Thoracic aorta (tissue), 2 donors: ENCODE measurements around the gene MMP28. TPM values are rescaled to one million over a fixed set of nuclear protein-coding genes. Genes with fewer than 3 reads are reported as not detected.
"Not testable (repeated sequence)": the region's sequence is repeated elsewhere in the genome, so short reads cannot be mapped to it uniquely, and the experiment has no call there.

ENCODE experiments used
- ATAC-seq: fragments of 150-250 bp; one replicate; pipeline ENCODE4 v1.8.0; 2017; ENCODE audit warnings: low read depth; ENCODE audit not compliant: insufficient number of reproducible peaks, low FRiP score
- DNase-seq: peaks from one replicate; pipeline ENCODE4 v3.0.0-alpha.2; 2020; ENCODE audit warnings: low spot score
- H3K27ac ChIP-seq, 2 donors: fragments of 200-600 bp; sonication (generic); 1 replicate in 1 of 2; 2 replicates in 1 of 2; pipeline ENCODE4 v1.5.1; 2016; ENCODE audit warnings: mild to moderate bottlenecking in 2 of 2, moderate library complexity in 2 of 2
- H3K27me3 ChIP-seq: fragments of 200-600 bp; sonication (generic); replicated peaks from 2 replicates; pipeline ENCODE4 v1.6.0; 2016; ENCODE audit warnings: mild to moderate bottlenecking; ENCODE audit not compliant: insufficient read depth
- H3K36me3 ChIP-seq: fragments of 200-600 bp; sonication (generic); one replicate; pipeline ENCODE4 v1.5.1; 2016
- H3K4me1 ChIP-seq, 2 donors: fragments of 200-600 bp; sonication (generic); 1 replicate in 1 of 2; 2 replicates in 1 of 2; pipeline versions ENCODE4 v1.5.1 to v1.6.0; 2016; ENCODE audit warnings: low read depth in 2 of 2, mild to moderate bottlenecking in 1 of 2; ENCODE audit not compliant: control insufficient read depth in 1 of 2
- H3K4me3 ChIP-seq: fragments of 200-600 bp; sonication (generic); 2 replicates; pipeline ENCODE4 v1.5.1; 2016; ENCODE audit warnings: mild to moderate bottlenecking
- H3K9me3 ChIP-seq: fragments of 200-600 bp; sonication (generic); 2 replicates; pipeline ENCODE4 v1.5.1; 2016
- total RNA-seq, 2 donors: library from RNA; depleted of rRNA; stranded (reverse); fragments of >200 nt; gene quantifications; one replicate each; pipeline versions ENCODE4 v1.1.0 to v1.2.3, GENCODE V29; 2016
- TF ChIP-seq, protein P1 (sequence below): fragments of 200-600 bp; sonication (generic); IDR thresholded peaks from one replicate; pipeline ENCODE4 v1.5.1; 2019; ENCODE audit warnings: antibody characterized with exemption

The MMP28 gene
- total RNA-seq, 2 donors from 2014 or later, result 4.8 to 18.5 TPM

DNA sequence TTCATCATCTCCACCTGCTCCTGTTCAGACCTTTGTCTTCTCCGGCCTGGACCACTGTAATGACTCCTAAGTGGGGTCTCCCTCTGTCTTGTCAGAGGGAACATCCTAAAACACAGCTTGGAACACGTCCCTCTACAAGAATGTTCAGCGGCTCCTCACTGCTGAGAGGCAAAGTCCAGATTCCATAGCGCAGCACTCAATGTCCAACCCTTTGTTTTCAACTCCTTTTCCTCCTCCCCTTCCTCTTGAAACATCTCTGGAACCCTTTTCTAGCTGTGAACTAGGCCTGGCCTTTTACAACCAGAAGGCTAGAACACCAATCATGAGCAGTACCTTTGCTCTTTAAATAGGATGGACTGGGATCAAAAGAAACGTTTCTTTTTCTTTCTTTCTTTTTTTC is 33.8 kb downstream of the MMP28 start:
- TF ChIP-seq, protein P1, sequence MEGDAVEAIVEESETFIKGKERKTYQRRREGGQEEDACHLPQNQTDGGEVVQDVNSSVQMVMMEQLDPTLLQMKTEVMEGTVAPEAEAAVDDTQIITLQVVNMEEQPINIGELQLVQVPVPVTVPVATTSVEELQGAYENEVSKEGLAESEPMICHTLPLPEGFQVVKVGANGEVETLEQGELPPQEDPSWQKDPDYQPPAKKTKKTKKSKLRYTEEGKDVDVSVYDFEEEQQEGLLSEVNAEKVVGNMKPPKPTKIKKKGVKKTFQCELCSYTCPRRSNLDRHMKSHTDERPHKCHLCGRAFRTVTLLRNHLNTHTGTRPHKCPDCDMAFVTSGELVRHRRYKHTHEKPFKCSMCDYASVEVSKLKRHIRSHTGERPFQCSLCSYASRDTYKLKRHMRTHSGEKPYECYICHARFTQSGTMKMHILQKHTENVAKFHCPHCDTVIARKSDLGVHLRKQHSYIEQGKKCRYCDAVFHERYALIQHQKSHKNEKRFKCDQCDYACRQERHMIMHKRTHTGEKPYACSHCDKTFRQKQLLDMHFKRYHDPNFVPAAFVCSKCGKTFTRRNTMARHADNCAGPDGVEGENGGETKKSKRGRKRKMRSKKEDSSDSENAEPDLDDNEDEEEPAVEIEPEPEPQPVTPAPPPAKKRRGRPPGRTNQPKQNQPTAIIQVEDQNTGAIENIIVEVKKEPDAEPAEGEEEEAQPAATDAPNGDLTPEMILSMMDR, result no peak
- Histone ChIP-seq H3K4me1 (peaks cover 6 to 7% of the 10 kb centered on the region in 2 donors), H3K4me3 (no peak overlapping the region), H3K36me3 (no peaks in the 10 kb centered on the region), H3K27me3 (no peaks in the 10 kb centered on the region), H3K9me3 (no peaks in the 10 kb centered on the region), H3K27ac (no peak overlapping the region)
- DNase-seq (no peak), ATAC-seq (no peak)

DNA sequence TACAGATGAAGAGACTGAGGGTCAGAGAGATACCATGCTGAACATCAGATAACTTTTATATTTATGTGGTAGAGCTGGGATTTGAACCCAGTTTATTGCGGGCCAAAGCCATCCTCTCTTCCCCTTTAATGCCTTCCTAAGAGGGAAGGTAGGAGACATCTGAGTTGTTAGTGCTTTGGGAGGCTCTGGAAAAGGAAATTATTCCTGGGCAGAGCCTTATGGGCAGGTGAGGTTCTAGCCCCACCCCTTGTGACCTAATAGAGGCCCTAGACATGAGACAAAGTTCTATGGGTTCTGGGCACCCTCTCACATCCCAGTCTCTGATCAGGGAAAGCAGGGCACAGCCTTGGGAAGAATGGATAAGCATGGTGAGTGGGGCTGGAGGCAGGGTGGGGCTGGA is 34.9 kb downstream of the MMP28 start, which contains the start of gene C17orf50:
C17orf50 (plus strand) TSS at position 301 of the 400 bp plus-strand sequence; CDS start at position 356, 55 bp downstream.
- ATAC-seq (no peak), DNase-seq (no peak)
- Histone ChIP-seq H3K9me3 (no peaks in the 10 kb centered on the region), H3K36me3 (no peaks in the 10 kb centered on the region), H3K4me1 (peaks cover 6 to 7% of the 10 kb centered on the region in 2 donors), H3K27me3 (no peaks in the 10 kb centered on the region), H3K4me3 (no peak within 1 kb of the TSS), H3K27ac (no peak within 1 kb of the TSS)
- TF ChIP-seq, protein P1, result no peak

GRCh38 chr17:35757243-35757642 is 38.2 kb downstream of the MMP28 start:
- Histone ChIP-seq H3K27me3 (no peaks in the 10 kb centered on the region), H3K4me1 (no peaks in the 10 kb centered on the region), H3K36me3 (no peaks in the 10 kb centered on the region), H3K9me3 (no peaks in the 10 kb centered on the region), H3K4me3 (no peak overlapping the region), H3K27ac (no peak overlapping the region)
- no peak for DNase-seq
- no peak for ATAC-seq
- TF ChIP-seq, protein P1, result no peak

- Histone ChIP-seq H3K4me1 (peaks cover 0 to 9% of the 10 kb centered on the region in 2 donors), H3K4me3 (no peak within 1 kb of the TSS), H3K9me3 (no peaks in the 10 kb centered on the region), H3K27ac (no peak within 1 kb of the TSS), H3K27me3 (peaks cover 6% of the 10 kb centered on the region), H3K36me3 (no peaks in the 10 kb centered on the region)
- no peak for ATAC-seq
- TF ChIP-seq, protein P1, result no peak
- no peak for DNase-seq
These were observed 42.3 kb downstream of the MMP28 start, which contains the start of gene GAS2L2 for GRCh38 chr17:35752945-35753764. TSS of gene GAS2L2 (minus strand) at chr17:35753239. CDS start at chr17:35752850, 389 bp downstream.

- Histone ChIP-seq H3K4me3 (no peak overlapping the region), H3K27me3 (peaks cover 6% of the 10 kb centered on the region)
These were observed 43.0 kb downstream of the MMP28 start for GRCh38 chr17:35752471-35752870.

DNA sequence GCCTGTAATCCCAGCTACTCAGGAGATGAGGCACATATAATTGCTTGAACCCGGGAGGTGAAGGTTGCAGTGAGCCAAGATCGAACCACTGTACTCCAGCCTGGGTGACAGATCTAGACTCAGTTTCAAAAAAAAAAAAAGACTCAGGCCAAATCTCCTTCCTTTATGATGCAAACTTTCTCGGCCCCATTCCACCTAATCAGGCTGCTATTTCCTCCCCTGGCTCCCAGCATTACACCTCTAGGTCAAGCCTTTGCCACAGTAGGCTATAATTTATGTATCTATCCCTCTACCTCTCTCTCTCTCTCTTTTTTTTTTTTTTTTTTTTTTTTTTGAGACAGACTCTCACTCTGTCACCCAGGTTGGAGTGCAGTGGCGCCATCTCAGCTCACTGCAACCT is 43.9 kb downstream of the MMP28 start:
- H3K4me1 ChIP-seq, result peaks cover 0 to 15% of the 10 kb centered on the region in 2 donors
- DNase-seq, ATAC-seq, H3K9me3 ChIP-seq, H3K27me3 ChIP-seq, H3K27ac ChIP-seq, H3K4me3 ChIP-seq, H3K36me3 ChIP-seq: not testable (repeated sequence)

More at GRCh38 chr17:35752471-35752870, 43.0 kb downstream of the MMP28 start:
- Histone ChIP-seq H3K36me3 (no peaks in the 10 kb centered on the region), H3K27ac (no peak overlapping the region), H3K9me3 (no peaks in the 10 kb centered on the region), H3K4me1 (peaks cover 0 to 10% of the 10 kb centered on the region in 2 donors)
- DNase-seq (no peak), ATAC-seq (no peak)
- TF ChIP-seq, protein P1, result no peak
